ENCODE results near the gene CELF4.

Gene CELF4

DNA sequence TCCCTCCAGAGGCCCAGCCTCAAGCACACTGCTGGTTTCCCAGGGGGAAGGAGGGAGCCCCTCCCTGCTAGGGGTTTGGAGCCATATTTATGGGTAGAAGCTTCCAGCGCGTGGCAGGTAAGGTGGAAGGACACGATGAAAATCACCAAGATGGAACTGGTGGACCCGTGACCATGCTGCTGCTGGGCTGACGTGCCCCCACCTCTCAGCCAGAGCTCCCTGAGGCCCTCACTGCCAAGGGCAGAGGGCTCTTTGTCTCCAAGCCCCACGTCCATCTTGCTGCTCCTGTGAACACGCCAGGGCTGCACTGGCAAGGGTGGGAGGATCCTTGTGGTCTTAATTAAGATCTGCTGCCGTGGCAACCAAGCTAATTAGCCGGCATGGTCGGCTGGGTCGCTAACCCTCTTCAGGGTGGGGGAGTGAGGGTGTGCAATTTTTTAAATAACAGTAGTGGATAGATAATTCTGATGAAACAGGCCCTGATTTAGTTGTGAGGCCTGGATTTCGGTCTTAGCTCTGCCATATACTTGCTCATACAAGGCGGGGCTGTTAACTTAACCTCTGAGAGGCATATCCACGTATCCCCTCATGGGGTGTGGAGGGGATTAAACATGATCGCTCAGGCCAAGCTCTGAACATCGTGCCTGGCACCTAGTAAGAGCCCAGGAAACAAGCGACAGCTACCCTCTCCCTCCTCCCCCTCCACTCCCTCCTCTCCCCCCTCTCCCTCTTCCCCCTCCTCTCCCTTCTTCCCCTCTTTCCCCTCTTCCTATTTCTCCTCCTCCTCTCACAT, 232.8 kb downstream of the CELF4 start:
- no peak for TF ChIP-seq CTCF (IDR thresholded peaks at IDR 0.05; ENCODE audit: insufficient read depth, low read length, missing control alignments)
- no peak overlapping the region for H3K4me3 ChIP-seq (ENCODE audit: low read depth, low read length)
- DNase-seq (ENCODE audit: low read depth, low spot score) = no peak
- ChIA-PET POLR2A (no interaction called here), CTCF (interaction anchor here (1.9 to 3.6 kb wide), 3 partner anchors 9 to 11 kb away, joined by 7 to 14 read pairs (median 10); no protein-coding TSS in a partner anchor)

DNA sequence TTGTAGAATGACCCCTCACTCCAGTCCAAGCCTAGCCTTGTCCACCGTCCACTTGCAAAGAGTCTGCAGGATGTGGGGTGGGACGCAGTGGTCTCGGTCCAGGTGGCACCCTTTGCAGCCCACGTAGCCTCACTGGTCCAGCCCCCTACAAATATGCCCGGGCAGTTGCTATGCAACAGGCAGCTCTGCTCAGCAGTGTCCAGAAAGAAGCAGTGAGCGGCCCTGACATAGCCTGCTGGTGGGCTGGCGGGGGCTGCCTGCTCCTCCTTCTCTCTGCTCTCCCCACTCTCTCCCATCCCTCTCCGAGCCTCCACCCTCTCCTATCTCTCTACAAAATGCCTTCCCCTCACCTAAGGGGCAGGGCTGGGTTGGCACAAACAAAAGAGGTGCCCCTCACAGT, 233.4 kb downstream of the CELF4 start:
- no peak for TF ChIP-seq CTCF (IDR thresholded peaks at IDR 0.05; ENCODE audit: insufficient read depth, low read length, missing control alignments)
- CTCF ChIA-PET = interaction anchor here (1.2 to 3.6 kb wide), 4 partner anchors 8 to 10 kb away, joined by 4 to 14 read pairs (median 8); no protein-coding TSS in a partner anchor
- no peak overlapping the region for H3K4me3 ChIP-seq (ENCODE audit: low read depth, low read length)
- POLR2A ChIA-PET = no interaction called here
- no peak for DNase-seq (ENCODE audit: low read depth, low spot score)

GRCh38 chr18:37330173-37330572, 235.4 kb downstream of the CELF4 start:
- ChIA-PET CTCF (interaction anchor here (1.0 to 1.8 kb wide), 2 partner anchors 8 to 13 kb away, joined by 3 to 6 read pairs; no protein-coding TSS in a partner anchor), POLR2A (no interaction called here)
- no peak for DNase-seq (ENCODE audit: low read depth, low spot score)
- TF ChIP-seq CTCF (IDR thresholded peaks at IDR 0.05; ENCODE audit: insufficient read depth, low read length, missing control alignments) = no peak
- no peak overlapping the region for H3K4me3 ChIP-seq (ENCODE audit: low read depth, low read length)

DNA sequence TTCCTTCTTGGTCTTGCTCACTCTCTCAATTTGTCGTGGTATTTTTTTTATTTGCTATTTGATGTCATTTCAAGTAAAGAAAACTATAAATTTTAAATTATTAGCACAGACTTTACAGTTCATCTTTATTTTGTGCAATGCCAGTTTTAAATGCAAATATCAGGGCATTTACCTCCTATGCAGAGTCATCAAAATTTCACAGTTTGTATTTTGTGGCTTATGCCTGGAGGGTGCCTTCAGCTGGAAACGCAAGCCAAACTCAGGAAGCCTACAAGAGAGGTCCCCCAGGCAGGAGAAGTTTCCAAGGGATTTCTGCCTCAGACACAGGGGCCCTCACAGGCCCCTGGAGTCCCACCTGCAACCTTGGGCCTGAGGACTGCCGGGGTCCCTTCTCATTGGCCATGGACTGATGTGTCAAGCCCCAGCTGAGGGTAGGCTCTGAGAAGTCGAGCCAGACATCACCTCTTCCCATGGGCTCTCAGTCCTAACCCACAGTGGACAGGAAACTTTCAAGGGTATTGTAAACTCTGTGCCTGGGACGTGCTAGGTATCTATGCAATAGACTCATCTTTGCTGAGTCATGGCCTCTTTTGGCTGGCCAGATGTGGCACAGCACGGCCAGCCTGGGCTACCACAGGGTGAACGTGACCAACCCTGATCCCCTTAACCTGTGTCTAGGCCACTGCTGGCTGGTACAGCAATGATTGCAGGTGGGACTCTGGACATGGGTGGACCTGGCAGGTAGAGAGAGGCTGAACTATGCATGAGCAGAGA, 236.5 kb downstream of the CELF4 start:
- CTCF ChIA-PET = interaction anchor here (1.8 kb wide), 1 partner anchor 14 kb away, joined by 6 read pairs; no protein-coding TSS in a partner anchor
- POLR2A ChIA-PET = no interaction called here
- TF ChIP-seq CTCF (IDR thresholded peaks at IDR 0.05; ENCODE audit: insufficient read depth, low read length, missing control alignments) = no peak
- H3K4me3 ChIP-seq (ENCODE audit: low read depth, low read length) = no peak overlapping the region
- DNase-seq (ENCODE audit: low read depth, low spot score) = no peak

DNA sequence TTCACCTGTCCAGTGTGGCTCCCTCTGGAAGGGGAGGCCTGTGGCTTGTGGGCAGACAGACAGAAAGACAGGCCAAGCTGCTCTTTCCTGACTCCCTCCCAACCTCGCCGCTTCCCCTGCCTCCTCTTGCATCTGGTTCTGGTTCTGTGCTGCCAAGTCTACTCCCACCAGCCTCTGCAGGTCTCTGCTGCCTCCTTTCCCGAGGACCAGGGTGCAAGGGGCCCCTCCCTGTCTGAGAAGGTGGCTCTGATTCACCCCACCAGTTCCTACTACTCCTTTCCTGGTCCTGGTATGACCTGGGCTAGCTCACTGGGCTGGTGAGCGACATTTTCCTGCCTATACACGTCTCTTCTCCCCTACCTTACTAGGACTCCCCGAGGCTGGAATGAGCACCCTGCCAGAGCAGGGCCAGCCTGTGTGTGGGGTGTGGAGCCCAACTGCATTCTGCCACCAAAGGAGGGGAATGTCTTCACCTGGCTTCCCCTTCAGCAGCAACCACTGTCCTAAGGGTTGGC, 238.5 kb downstream of the CELF4 start:
- no peak for DNase-seq (ENCODE audit: low read depth, low spot score)
- ChIA-PET POLR2A (no interaction called here), CTCF (interaction anchor here (1.1 to 1.5 kb wide), 3 partner anchors 16 to 384 kb away, joined by 3 to 7 read pairs (median 5); no protein-coding TSS in a partner anchor)
- TF ChIP-seq CTCF (IDR thresholded peaks at IDR 0.05; ENCODE audit: insufficient read depth, low read length, missing control alignments) = no peak
- H3K4me3 ChIP-seq (ENCODE audit: low read depth, low read length) = no peak overlapping the region

Data from AG04449 (cell line).